Hepatocyte (in vitro differentiated cells): ENCODE results near the gene SNX20.

Experiments
- CTCF ChIP-seq: fragments of 200-600 bp; sonication (generic); IDR thresholded peaks from 2 replicates; pipeline ENCODE4 v1.5.1; 2016; ENCODE audit warnings: antibody characterized with exemption, mild to moderate bottlenecking; ENCODE audit not compliant: poor library complexity
- EZH2 ChIP-seq: fragments of 200-600 bp; sonication (generic); IDR thresholded peaks from 2 replicates; pipeline ENCODE4 v1.6.1; 2016; ENCODE audit warnings: antibody characterized with exemption, mild to moderate bottlenecking, borderline replicate concordance
- EZH2phosphoT487 ChIP-seq: fragments of 200-600 bp; sonication (generic); IDR thresholded peaks from one replicate; pipeline ENCODE4 v1.6.1; 2018; ENCODE audit warnings: antibody characterized with exemption, mild to moderate bottlenecking, low read depth, moderate library complexity; ENCODE audit not compliant: unreplicated experiment, severe bottlenecking

GRCh38 chr16:50631249-50631984 lies 49.7 kb downstream of the SNX20 start:
- TF ChIP-seq CTCF: no peak
- no peak for TF ChIP-seq EZH2
- no peak for TF ChIP-seq EZH2phosphoT487
